ENCODE measurements around the gene SYT17. TPM values are rescaled to one million over a fixed set of nuclear protein-coding genes. Genes with fewer than 3 reads are reported as not detected.

Gene SYT17
- total RNA-seq, 1 experiment from 2014 or later = not detected

- Histone ChIP-seq H3K36me3 (ENCODE audit: insufficient read depth, low read length) (no peaks in the 10 kb centered on the region), H3K9me3 (ENCODE audit: low read length) (no peaks in the 10 kb centered on the region), H3K27me3 (ENCODE audit: low read length) (no peaks in the 10 kb centered on the region), H3K4me2 (ENCODE audit: low read depth, low read length, poor library complexity, severe bottlenecking) (no peak overlapping the region), H4K20me1 (ENCODE audit: insufficient read depth, low read depth, low read length) (no peaks in the 10 kb centered on the region), H3K4me3 (ENCODE audit: low read length) (no peak overlapping the region), H3K4me1 (ENCODE audit: low read length) (no peaks in the 10 kb centered on the region), H2AFZ (ENCODE audit: low read length) (no peak overlapping the region), H3K27ac (ENCODE audit: low read length) (no peak overlapping the region), H3K9ac (ENCODE audit: low read length) (no peak overlapping the region), H3K79me2 (ENCODE audit: low read length) (no peaks in the 10 kb centered on the region), H3K9me2 (replicated peaks; ENCODE audit: insufficient read depth, low read length) (no peaks in the 10 kb centered on the region)
- no peak for DNase-seq
These were observed 146.8 kb downstream of the SYT17 start for GRCh38 chr16:19314718-19315425.

- H3K9me2 ChIP-seq (replicated peaks; ENCODE audit: insufficient read depth, low read length) = no peaks in the 10 kb centered on the region
- no peak overlapping the region for H3K4me2 ChIP-seq (ENCODE audit: low read depth, low read length, poor library complexity, severe bottlenecking)
- H3K36me3 ChIP-seq (ENCODE audit: insufficient read depth, low read length) = no peaks in the 10 kb centered on the region
- H4K20me1 ChIP-seq (ENCODE audit: insufficient read depth, low read depth, low read length) = no peaks in the 10 kb centered on the region
- H3K4me1 ChIP-seq (ENCODE audit: low read length) = no peaks in the 10 kb centered on the region
- no peak overlapping the region for H2AFZ ChIP-seq (ENCODE audit: low read length)
- DNase-seq = no peak
- H3K79me2 ChIP-seq (ENCODE audit: low read length) = no peaks in the 10 kb centered on the region
- H3K4me3 ChIP-seq (ENCODE audit: low read length) = no peak overlapping the region
- H3K9me3 ChIP-seq (ENCODE audit: low read length) = no peaks in the 10 kb centered on the region
- no peaks in the 10 kb centered on the region for H3K27me3 ChIP-seq (ENCODE audit: low read length)
- no peak overlapping the region for H3K9ac ChIP-seq (ENCODE audit: low read length)
- no peak overlapping the region for H3K27ac ChIP-seq (ENCODE audit: low read length)
These were observed 147.9 kb downstream of the SYT17 start for GRCh38 chr16:19315889-19316433.

GRCh38 chr16:19316846-19317245, 148.8 kb downstream of the SYT17 start:
- Histone ChIP-seq H3K4me2 (ENCODE audit: low read depth, low read length, poor library complexity, severe bottlenecking) (no peak overlapping the region), H3K79me2 (ENCODE audit: low read length) (no peaks in the 10 kb centered on the region), H3K27me3 (ENCODE audit: low read length) (no peaks in the 10 kb centered on the region), H3K9me3 (ENCODE audit: low read length) (no peaks in the 10 kb centered on the region), H3K9ac (ENCODE audit: low read length) (no peak overlapping the region), H3K27ac (ENCODE audit: low read length) (no peak overlapping the region), H3K4me3 (ENCODE audit: low read length) (no peak overlapping the region), H3K36me3 (ENCODE audit: insufficient read depth, low read length) (no peaks in the 10 kb centered on the region), H4K20me1 (ENCODE audit: insufficient read depth, low read depth, low read length) (no peaks in the 10 kb centered on the region), H2AFZ (ENCODE audit: low read length) (no peak overlapping the region), H3K4me1 (ENCODE audit: low read length) (no peaks in the 10 kb centered on the region), H3K9me2 (replicated peaks; ENCODE audit: insufficient read depth, low read length) (no peaks in the 10 kb centered on the region)
- DNase-seq = no peak

Other genes starting within 250 kb of the SYT17 start
- 63.1 and 91.0 TPM in 2 replicates for gene SMG1, start 241.8 kb upstream of the SYT17 start, total RNA-seq (2014; rRNA removed; shearing (Covaris generic); ENCODE audit: low replicate concordance)
- not detected in 2 replicates for gene TMC7, start 184.3 kb upstream of the SYT17 start, total RNA-seq (2014; rRNA removed; shearing (Covaris generic); ENCODE audit: low replicate concordance)
- gene COQ7, start 100.6 kb upstream of the SYT17 start, total RNA-seq (2014; rRNA removed; shearing (Covaris generic); ENCODE audit: low replicate concordance) = 6.1 and 31.7 TPM in 2 replicates
- gene ITPRIPL2, start 54.3 kb upstream of the SYT17 start, total RNA-seq (2014; rRNA removed; shearing (Covaris generic); ENCODE audit: low replicate concordance) = not detected in 2 replicates
- gene CLEC19A, start 117.5 kb downstream of the SYT17 start, total RNA-seq (2014; rRNA removed; shearing (Covaris generic); ENCODE audit: low replicate concordance) = not detected in 2 replicates
- gene TMC5, start 249.6 kb downstream of the SYT17 start, total RNA-seq (2014; rRNA removed; shearing (Covaris generic); ENCODE audit: low replicate concordance) = not detected in 2 replicates